T-helper 17 cell (primary cell): ENCODE results near the gene PLCZ1. TPM values are rescaled to one million over a fixed set of nuclear protein-coding genes. Genes with fewer than 3 reads are reported as not detected.

Source experiments
- ATAC-seq: fragments of 150-1000 bp; cut with Tn5 transposase; 2 replicates; pipeline ENCODE4 v1.10.0; 2021; ENCODE audit warnings: mild to moderate bottlenecking, moderate library complexity
- DNase-seq, 3 donors: peaks; one replicate each; pipeline versions ENCODE4 v3.0.0 to v3.0.0-alpha.2; 2020 to 2021
- H3K9me3 ChIP-seq: one replicate; pipeline ENCODE4 v1.7.0; 2013; ENCODE audit warnings: low read length, mild to moderate bottlenecking; ENCODE audit not compliant: control insufficient read depth, poor library complexity, severe bottlenecking
- H3K27ac Mint-ChIP-seq: one replicate; pipeline ENCODE4 v1.8.0; 2022; ENCODE audit warnings: mild to moderate bottlenecking, moderate library complexity, mixed read lengths
- H3K27me3 Mint-ChIP-seq: one replicate; pipeline ENCODE4 v1.8.0; 2022; ENCODE audit warnings: mixed read lengths
- H3K36me3 Mint-ChIP-seq: one replicate; pipeline ENCODE4 v1.8.0; 2022; ENCODE audit warnings: low read depth, mixed read lengths
- H3K4me1 Mint-ChIP-seq: one replicate; pipeline ENCODE4 v1.8.0; 2022; ENCODE audit warnings: mild to moderate bottlenecking, mixed read lengths
- H3K4me3 Mint-ChIP-seq: one replicate; pipeline ENCODE4 v1.8.0; 2022; ENCODE audit warnings: mild to moderate bottlenecking, moderate library complexity, mixed read lengths
- total RNA-seq, 4 donors: library from RNA in 2 of 4; stranded (reverse) in 2 of 4; gene quantifications; one replicate each; pipeline ENCODE4 v1.2.3 and lab custom pipeline; 2022 to 2026

PLCZ1 gene
- total RNA-seq, 2 donors from 2014 or later: not detected

- no peak for DNase-seq
- ATAC-seq: no peak
- Mint-ChIP-seq H3K27ac (no peak overlapping the region), H3K4me1 (no peaks in the 10 kb centered on the region), H3K36me3 (no peaks in the 10 kb centered on the region), H3K27me3 (no peaks in the 10 kb centered on the region), H3K4me3 (no peak overlapping the region)
- no peaks in the 10 kb centered on the region for H3K9me3 ChIP-seq
Observed at GRCh38 chr12:18643681-18644080, 94.1 kb downstream of the PLCZ1 start.

- H3K27ac Mint-ChIP-seq: no peak overlapping the region
- DNase-seq (no peak), ATAC-seq (no peak)
- no peaks in the 10 kb centered on the region for H3K36me3 Mint-ChIP-seq
- H3K27me3 Mint-ChIP-seq: no peaks in the 10 kb centered on the region
- no peaks in the 10 kb centered on the region for H3K9me3 ChIP-seq
- no peaks in the 10 kb centered on the region for H3K4me1 Mint-ChIP-seq
- no peak overlapping the region for H3K4me3 Mint-ChIP-seq
Observed at GRCh38 chr12:18640321-18640955, 97.4 kb downstream of the PLCZ1 start.

- no peaks in the 10 kb centered on the region for H3K36me3 Mint-ChIP-seq
- no peaks in the 10 kb centered on the region for H3K4me1 Mint-ChIP-seq
Observed at GRCh38 chr12:18634382-18634781, 103.4 kb downstream of the PLCZ1 start.

More at GRCh38 chr12:18634382-18634781, 103.4 kb downstream of the PLCZ1 start:
- H3K9me3 ChIP-seq: no peaks in the 10 kb centered on the region
- H3K27ac Mint-ChIP-seq: no peak overlapping the region
- H3K4me3 Mint-ChIP-seq: no peak overlapping the region
- DNase-seq: no peak
- H3K27me3 Mint-ChIP-seq: no peaks in the 10 kb centered on the region
- no peak for ATAC-seq

Other genes with a start within 250 kb of the PLCZ1 start
- not detected for gene CAPZA3, start 107 bp upstream of the PLCZ1 start, total RNA-seq